Body of pancreas (tissue), 4 donors: ENCODE measurements around the gene KCNK2. TPM values are rescaled to one million over a fixed set of nuclear protein-coding genes. Genes with fewer than 3 reads are reported as not detected.

ENCODE experiments used
- ATAC-seq: fragments of 150-250 bp; one replicate; pipeline ENCODE4 v1.9.1; 2016
- DNase-seq, 4 donors: peaks; one replicate each; pipeline ENCODE4 v3.0.0-alpha.2; 2019
- H3K27ac ChIP-seq, 4 donors: fragments of 200-600 bp; sonication (generic); 1 replicate in 3 of 4; 2 replicates in 1 of 4; pipeline versions ENCODE4 v1.5.1 to v1.6.1; 2016 to 2019; ENCODE audit warnings: mild to moderate bottlenecking in 1 of 4, mixed read lengths in 1 of 4, moderate library complexity in 1 of 4
- H3K27me3 ChIP-seq, 2 donors: fragments of 200-600 bp; sonication (generic); one replicate each; pipeline ENCODE4 v1.6.0; 2016; ENCODE audit warnings: mild to moderate bottlenecking in 1 of 2
- H3K36me3 ChIP-seq, 2 donors: fragments of 200-600 bp; sonication (generic); replicated peaks in 1 of 2; 2 replicates each; pipeline ENCODE4 v1.5.1; 2016; ENCODE audit warnings: low read depth in 2 of 2; ENCODE audit not compliant: insufficient read depth in 1 of 2
- H3K4me1 ChIP-seq: fragments of 200-600 bp; sonication (generic); one replicate; pipeline ENCODE4 v1.6.0; 2016
- H3K4me3 ChIP-seq, 2 donors: fragments of 200-600 bp; sonication (generic); 1 replicate in 1 of 2; 2 replicates in 1 of 2; pipeline ENCODE4 v1.5.1; 2016 to 2019
- H3K9me3 ChIP-seq, 3 donors: fragments of 200-600 bp; sonication (generic); 1 replicate in 2 of 3; 2 replicates in 1 of 3; pipeline ENCODE4 v1.5.1; 2016
- CTCF ChIP-seq, 7 experiments: fragments of 450-650 bp in 4 of 7; fragments of 200-600 bp in 3 of 7; sonication (generic) in 3 of 7; IDR thresholded peaks; one replicate each; pipeline ENCODE4 v1.5.1; 2016 to 2019; ENCODE audit warnings: antibody characterized with exemption in 7 of 7
- POLR2A ChIP-seq, 3 donors: fragments of 450-650 bp; IDR thresholded peaks; one replicate each; pipeline ENCODE4 v1.6.1; 2016; ENCODE audit warnings: antibody characterized with exemption in 3 of 3, mild to moderate bottlenecking in 2 of 3
- whole genome bisulfite sequencing, 2 donors: methylation state at CpG; one replicate each; pipeline ENCODE4 v1.1.5; 2017; 5-methylcytosine and 5-hydroxymethylcytosine counted together
- intact Hi-C: fragments of 100-400 bp; cut with DNase I; formaldehyde crosslinking; loops from one replicate; pipeline ENCODE4 v1.15.1; 2023
- total RNA-seq, 2 donors: library from RNA; depleted of rRNA; stranded (reverse); fragments of >200 nt; gene quantifications; one replicate each; pipeline ENCODE4 v1.1.0, GENCODE V29; 2016

KCNK2 gene
- total RNA-seq, 2 donors from 2014 or later, result 1.6 TPM; not detected in 1

GRCh38 chr1:215055281-215055935 is 27.1 kb upstream of the KCNK2 start:
- no peaks in the 10 kb centered on the region for H3K27me3 ChIP-seq
- TF ChIP-seq CTCF (IDR thresholded peaks at IDR 0.05) (no peak), POLR2A (IDR thresholded peaks at IDR 0.05) (no peak)
- 17 to 22% methylated on average over 2 of the region's 2 CpGs for WGBS, 2 donors
- ATAC-seq (no peak), DNase-seq (no peak)
- H3K4me1 ChIP-seq, result no peaks in the 10 kb centered on the region
- no peaks in the 10 kb centered on the region for H3K9me3 ChIP-seq
- H3K36me3 ChIP-seq, result no peaks in the 10 kb centered on the region
- no peak overlapping the region for H3K4me3 ChIP-seq
- intact Hi-C loops, result no loop called here
- H3K27ac ChIP-seq, result no peak overlapping the region

- DNase-seq (no peak), ATAC-seq (no peak)
- H3K4me3 ChIP-seq, result no peak overlapping the region
- TF ChIP-seq POLR2A (IDR thresholded peaks at IDR 0.05) (no peak), CTCF (IDR thresholded peaks at IDR 0.05) (no peak)
- no peaks in the 10 kb centered on the region for H3K36me3 ChIP-seq
- H3K4me1 ChIP-seq, result no peaks in the 10 kb centered on the region
- no peaks in the 10 kb centered on the region for H3K27me3 ChIP-seq
- no peaks in the 10 kb centered on the region for H3K9me3 ChIP-seq
- intact Hi-C loops, result no loop called here
- H3K27ac ChIP-seq, result no peak overlapping the region
- 42 to 50% methylated on average over 1 of the region's 1 CpG for WGBS, 2 donors
These were observed 26.0 kb upstream of the KCNK2 start for GRCh38 chr1:215056584-215056983.

- ATAC-seq, result no peak
- 72 to 80% methylated on average over 8 of the region's 8 CpGs for WGBS, 2 donors
- no peaks in the 10 kb centered on the region for H3K9me3 ChIP-seq
- no peaks in the 10 kb centered on the region for H3K27me3 ChIP-seq
- no peak for DNase-seq
- H3K4me1 ChIP-seq, result no peaks in the 10 kb centered on the region
- TF ChIP-seq POLR2A (IDR thresholded peaks at IDR 0.05), result no peak
- TF ChIP-seq CTCF (IDR thresholded peaks at IDR 0.05), result no peak
- H3K36me3 ChIP-seq, result no peaks in the 10 kb centered on the region
- intact Hi-C loops, result no loop called here
- H3K4me3 ChIP-seq, result no peak overlapping the region
- H3K27ac ChIP-seq, result no peak overlapping the region
These were observed 22.6 kb upstream of the KCNK2 start for GRCh38 chr1:215059947-215060346.

- no peak for ATAC-seq
- TF ChIP-seq CTCF (IDR thresholded peaks at IDR 0.05) (no peak), POLR2A (IDR thresholded peaks at IDR 0.05) (no peak)
- no peak for DNase-seq
- Histone ChIP-seq H3K4me3 (no peak overlapping the region), H3K27me3 (no peaks in the 10 kb centered on the region), H3K27ac (no peak overlapping the region), H3K9me3 (no peaks in the 10 kb centered on the region), H3K4me1 (no peaks in the 10 kb centered on the region), H3K36me3 (no peaks in the 10 kb centered on the region)
- intact Hi-C loops, result no loop called here
- 58 to 68% methylated on average over 5 of the region's 5 CpGs for WGBS, 2 donors
These were observed 18.2 kb upstream of the KCNK2 start for GRCh38 chr1:215064327-215064726.

- no peak for TF ChIP-seq CTCF (IDR thresholded peaks at IDR 0.05)
- no peak for TF ChIP-seq POLR2A (IDR thresholded peaks at IDR 0.05)
- no peak for DNase-seq
- Histone ChIP-seq H3K9me3 (no peaks in the 10 kb centered on the region), H3K4me3 (no peak overlapping the region), H3K36me3 (no peaks in the 10 kb centered on the region), H3K27ac (no peak overlapping the region), H3K4me1 (no peaks in the 10 kb centered on the region), H3K27me3 (no peaks in the 10 kb centered on the region)
- WGBS, 2 donors, result 16 to 38% methylated on average over 1 of the region's 1 CpG
- intact Hi-C loops, result no loop called here
- no peak for ATAC-seq
These were observed 11.5 kb upstream of the KCNK2 start for GRCh38 chr1:215071078-215071477.
